Stimulated activated CD4-positive, alpha-beta T cell treated with anti-CD3 and anti-CD28 coated beads, Interleukin-15, amount 100 ng/mL, for 48 hours (primary cell): Measurements from ENCODE around the gene BRICD5.

ENCODE experiments used
- DNase-seq, 2 donors: peaks; one replicate each; pipeline ENCODE4 v3.0.0-alpha.2; 2020; ENCODE audit warnings: low read depth in 2 of 2

The BRICD5 gene

GRCh38 chr16:2199095-2199494, 11.6 kb downstream of the BRICD5 start:
- no peak for DNase-seq

- no peak for DNase-seq
These were observed 12.4 kb downstream of the BRICD5 start for GRCh38 chr16:2198283-2198682.

DNA sequence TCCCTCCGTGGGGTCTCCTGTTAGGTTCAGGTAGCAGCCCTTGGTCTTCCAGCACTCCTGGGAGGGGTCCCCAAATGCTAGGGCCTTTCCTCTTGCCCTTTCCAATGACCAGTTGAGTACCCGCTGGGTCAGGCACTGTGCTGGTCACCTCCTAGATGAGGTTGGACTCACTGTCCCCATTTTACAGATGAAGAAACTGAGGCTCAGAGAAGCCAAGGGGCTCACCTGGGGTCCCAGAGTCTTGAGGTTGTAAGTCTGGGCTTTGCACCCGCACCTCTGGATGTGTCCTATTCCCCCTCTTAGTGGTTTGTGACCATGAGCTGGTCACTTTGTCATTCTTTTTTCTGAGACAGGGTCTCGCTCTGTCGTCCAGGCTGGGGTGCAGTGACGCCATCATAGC, 12.9 kb downstream of the BRICD5 start:
- DNase-seq: no peak

GRCh38 chr16:2196981-2197511, 13.6 kb downstream of the BRICD5 start:
- DNase-seq: no peak

DNA sequence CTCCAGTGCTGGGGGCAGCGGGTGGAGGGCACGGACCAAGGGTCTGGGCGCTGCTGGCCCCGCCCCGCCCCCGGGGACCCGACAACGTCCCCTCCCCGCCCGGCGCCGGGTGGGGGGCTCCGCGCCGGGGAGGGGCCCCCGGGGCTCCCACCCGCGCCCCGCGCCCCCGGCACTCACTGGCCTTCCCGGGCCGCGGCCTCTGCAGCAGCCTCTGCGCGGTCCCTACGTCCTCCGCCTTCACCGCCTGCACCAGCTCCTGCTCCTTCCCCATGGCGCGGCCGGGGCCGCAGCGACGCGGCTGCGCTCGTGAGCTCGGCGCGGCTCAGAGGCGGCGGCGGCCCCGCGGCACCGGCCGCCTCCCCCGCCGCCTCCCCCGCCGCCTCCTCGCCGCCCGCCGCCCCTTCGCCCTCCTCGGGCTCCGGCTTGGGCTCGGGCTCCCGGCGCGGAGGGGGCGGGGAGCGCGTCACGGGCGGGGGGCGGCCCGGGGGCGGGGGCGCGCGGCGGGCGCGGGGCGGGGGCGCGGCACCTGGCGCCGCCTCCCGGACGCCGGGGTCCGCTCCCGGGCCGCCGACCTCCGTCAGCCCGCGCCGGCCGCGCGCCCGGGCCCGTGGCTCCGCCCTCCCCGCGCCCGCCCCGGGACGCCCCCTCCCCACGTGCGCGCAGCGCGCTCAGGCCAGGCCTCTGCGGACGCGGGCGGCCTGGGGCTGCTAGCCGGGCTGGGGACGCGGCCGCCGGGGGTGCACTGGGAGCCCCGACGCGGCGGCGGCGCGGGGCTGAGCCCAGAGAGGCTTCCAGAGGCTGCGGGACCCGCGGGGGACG, 14.3 kb downstream of the BRICD5 start, which contains the start of gene CASKIN1:
CASKIN1 (minus strand) TSS at position 444 of the 819 bp plus-strand sequence; CDS start at position 271, 173 bp downstream.
- DNase-seq: no peak

GRCh38 chr16:2195322-2196161, 15.1 kb downstream of the BRICD5 start:
- no peak for DNase-seq

GRCh38 chr16:2194852-2195321, 15.8 kb downstream of the BRICD5 start:
- DNase-seq: peak; percentile 30 to 37

DNA sequence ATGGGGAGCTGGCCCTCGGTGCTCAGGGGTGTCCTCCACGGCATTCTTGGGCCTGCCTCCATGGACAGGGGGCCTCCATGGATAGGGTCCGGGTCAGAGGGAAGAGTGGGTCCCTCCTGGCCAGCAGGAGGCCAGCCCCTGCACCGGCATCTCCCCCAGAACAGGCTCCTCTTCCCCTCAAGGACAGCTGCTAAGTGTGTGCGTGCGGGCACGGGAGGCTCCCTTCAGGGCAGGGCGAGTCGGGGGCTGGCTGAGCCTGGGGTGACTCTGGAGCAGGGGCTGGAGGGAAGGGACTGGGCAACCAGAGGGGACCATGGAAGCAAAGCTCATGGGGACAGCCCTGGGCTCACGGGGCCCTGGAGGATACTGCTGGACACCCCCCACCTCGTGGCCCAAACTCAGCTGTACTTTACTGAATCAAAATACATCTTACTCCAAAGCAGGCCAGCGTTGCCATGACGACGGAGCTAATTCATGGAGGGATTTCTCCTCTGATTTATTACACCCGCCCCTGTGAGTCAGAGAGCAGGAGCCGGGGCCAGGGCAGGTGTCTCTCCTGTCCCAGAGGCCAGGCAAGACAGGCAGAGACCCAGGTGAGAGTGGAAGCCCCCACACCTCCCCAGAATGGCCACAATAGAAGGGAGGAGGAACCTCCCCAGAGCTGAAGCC, 16.4 kb downstream of the BRICD5 start:
- no peak for DNase-seq

DNA sequence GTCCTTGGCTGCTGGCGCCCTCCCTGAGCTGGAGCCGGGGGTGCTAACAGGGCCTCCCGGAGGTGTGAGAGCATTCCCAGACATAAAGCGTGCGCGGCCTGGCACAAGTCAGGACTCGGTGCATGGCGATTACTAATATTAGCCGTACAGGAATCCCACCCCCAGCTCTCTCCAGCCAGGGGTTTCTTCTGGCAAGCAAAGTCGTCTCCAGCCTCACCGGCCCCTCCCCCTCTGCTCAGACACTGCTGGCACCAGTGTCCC, 19.3 kb downstream of the BRICD5 start:
- DNase-seq: no peak

DNA sequence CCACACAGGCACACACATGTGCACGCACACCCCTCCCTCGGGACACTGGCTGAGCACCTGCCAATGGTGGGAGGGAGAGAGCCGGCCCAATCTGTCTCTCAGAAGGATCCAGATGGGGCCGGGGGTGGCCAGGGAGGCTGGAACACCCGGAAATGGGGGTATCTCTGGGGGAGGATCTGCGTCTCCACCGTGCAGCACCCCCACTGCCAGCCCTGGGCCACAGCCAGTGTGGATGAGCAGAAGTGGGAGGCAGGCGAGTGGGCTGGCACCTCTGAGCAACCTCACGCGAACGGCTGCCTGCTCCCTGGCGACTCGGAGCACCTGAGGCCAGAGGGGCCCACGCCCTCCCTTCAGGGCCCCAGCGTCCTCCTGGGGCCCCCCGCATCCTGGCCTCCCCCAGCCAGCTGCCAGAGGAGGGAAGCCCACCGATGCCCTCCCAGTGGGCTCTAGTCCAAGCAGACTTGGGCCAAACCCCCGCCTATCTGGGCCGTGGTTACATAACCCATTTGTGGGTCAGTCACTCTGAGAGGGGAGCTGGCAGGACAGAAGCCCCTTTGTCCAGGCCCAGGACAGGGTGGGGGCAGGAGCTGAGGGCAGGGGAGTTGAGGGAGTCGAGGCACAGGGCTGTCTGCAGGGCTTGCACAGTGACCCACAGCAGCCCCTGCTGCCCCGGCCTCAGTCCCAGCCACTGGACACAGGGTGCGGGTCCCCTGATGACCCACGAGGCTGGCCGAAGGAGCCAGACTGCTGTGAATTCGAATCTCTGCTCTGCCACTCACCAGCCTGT, 19.8 kb downstream of the BRICD5 start:
- no peak for DNase-seq

DNA sequence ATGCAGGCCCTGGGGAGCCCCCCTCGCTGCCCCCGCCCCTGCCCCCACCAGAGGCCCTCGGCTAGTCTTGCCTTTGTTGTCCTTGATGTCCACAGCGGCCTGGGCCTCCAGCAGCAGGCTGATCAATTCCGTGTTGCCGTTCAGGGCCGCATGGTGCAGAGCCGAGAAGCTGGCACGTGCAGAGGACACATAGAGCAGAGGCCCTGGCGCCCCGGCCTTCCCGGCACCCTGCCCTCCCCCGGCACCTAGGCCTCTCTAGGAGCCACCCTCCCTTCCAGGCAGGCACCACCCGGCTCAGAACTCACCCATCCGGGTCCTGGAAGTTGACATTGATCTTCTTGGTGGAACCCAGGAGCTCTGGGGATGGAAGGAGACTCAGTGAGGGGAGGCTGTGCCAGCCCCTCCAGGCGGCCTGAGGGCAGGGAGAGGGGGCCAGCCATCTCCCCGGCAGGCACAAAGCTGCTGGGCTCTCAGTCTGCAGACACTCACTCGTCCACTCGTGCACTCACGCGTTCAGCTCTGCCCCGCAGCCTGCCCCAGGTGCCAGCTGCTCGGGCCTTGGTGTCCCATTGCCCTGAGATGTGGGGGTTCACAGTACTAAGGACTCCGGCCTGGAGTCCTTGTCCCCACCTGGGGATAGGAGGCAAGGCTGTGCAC, 20.5 kb downstream of the BRICD5 start:
- no peak for DNase-seq

DNA sequence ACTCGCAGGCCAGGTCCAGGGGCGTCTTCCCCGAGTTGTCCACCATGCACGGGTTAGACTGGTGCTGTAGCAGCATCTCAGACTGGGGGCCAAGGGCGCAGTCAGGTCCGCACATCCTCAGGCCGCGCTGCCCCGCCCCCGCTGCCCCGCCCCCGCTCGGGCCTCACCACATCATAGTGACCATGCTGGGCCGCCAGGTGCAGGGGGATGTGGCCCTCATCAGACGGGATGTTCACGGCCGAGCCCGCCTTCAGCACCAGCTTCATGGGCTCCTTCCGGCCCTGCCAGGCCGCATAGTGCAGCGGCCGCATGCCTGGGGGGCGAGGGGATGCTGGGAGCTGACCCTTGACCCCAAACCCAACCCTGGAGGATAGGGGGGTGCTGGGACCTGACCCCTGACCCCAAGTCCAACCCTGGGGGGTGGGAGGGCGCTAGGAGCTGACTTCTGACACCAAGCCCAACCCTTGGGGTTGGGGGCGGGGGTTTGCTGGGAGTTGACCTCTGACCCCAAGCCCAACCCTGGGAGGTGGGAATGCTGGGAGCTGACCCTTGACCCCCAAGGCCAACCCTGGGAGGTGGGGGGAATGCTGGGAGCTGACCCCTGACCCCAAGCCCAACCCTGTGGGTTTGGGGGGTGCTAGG, 21.3 kb downstream of the BRICD5 start:
- DNase-seq: no peak

DNA sequence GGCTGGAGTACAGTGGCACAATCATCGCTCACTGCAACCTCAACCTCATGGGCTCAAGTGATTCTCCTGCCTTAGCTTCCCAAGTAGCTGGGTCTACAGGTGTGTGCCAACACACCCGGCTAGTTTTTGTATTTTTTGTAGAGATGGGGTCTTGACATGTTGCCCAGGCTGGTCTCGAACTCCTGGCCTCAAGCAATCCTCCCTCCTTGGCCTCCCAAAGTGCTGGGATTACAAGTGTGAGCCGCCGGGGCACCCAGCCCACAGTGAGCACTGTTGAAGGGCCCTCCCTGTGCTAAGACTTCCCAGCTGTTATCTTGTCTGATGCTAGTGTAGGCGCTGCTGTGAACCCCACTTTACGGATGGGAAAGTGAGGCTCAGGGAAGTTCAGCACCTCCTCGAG, 22.3 kb downstream of the BRICD5 start:
- no peak for DNase-seq

DNA sequence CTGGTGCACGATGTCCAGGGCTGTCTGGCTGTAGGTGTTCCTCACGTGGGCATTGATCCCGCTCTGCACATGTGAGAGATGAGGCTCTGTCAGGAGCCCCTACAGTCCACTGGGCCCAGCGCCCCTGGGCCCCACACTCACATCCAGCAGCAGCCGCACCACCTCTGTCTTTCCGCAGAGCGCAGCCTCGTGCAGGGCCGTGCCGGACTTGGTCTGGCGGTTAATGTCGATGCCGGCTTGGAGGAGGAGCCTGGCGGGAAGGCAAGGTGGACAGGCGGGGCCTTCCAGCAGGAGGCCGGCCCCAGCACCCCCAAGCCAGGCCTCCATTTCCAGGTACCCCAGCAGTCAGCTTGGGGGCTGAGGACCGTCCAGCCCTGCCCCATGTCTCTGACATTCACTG, 23.5 kb downstream of the BRICD5 start:
- no peak for DNase-seq

- DNase-seq: no peak
These were observed 24.2 kb downstream of the BRICD5 start for GRCh38 chr16:2186505-2186904.

GRCh38 chr16:2186064-2186463, 24.6 kb downstream of the BRICD5 start:
- DNase-seq: no peak

DNA sequence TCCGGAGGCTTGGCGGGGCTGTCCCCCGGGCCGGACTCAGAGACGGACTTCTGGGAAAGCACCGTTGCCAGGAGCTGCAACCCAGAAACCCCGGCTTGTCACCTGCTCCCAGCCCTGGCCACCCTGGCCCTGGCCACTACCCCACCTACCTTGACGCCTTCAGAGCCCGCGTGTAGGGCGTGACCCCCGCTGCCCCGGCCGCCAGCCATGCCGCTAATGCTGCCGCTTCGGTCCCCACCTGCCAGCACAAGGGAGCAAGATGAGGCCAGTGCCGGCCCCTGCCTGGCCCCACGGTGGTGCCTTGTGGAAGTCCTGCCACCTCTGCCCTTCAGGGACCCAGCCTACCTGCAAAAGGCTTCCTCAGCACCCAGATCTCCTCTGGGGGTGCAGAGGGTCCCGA, 25.7 kb downstream of the BRICD5 start:
- no peak for DNase-seq

- DNase-seq: no peak
These were observed 26.3 kb downstream of the BRICD5 start for GRCh38 chr16:2184346-2184745.

DNA sequence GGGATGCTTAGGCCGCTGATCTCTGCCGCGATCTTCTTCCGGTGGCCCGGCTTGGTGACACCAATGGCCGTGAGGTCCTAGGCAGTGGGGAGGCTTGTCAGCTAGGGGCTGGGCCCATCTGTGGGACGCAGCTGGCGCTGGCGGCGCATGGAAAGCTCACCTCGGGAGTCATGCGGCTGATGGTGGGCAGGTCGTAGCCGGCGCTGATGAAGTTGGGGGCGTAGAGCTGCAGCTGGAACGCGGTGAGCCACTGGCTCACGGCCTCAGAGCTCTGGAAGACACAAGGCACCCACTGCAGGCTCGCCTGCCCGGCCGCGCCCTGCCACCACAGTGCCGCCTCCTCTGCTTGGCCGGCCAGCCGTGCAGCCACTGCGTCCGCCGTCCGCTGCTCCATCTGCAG, 27.0 kb downstream of the BRICD5 start:
- no peak for DNase-seq

DNA sequence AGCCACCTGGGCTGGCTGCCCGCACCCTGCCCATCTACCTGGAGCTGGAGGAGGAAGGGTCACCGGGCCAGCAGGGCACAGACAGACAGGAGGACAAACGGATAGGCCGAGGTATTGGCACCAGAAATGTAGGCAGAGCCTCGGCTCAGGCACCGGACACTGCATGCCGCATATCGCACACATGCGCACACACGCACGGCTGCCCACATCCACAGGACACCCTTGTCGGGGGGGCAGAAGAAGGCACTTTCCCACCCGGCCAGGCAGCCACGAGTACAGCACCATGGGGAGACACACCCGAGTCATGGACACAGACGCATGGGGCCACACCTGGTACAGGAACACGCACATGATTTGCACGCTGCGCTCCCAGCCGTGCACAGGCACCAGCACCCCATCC, 28.7 kb downstream of the BRICD5 start:
- DNase-seq: no peak
